ENCODE results near the gene NR3C1. TPM values are rescaled to one million over a fixed set of nuclear protein-coding genes. Genes with fewer than 3 reads are reported as not detected.

NR3C1 gene
- total RNA-seq, 1 donor from 2014 or later: 101 TPM

DNA sequence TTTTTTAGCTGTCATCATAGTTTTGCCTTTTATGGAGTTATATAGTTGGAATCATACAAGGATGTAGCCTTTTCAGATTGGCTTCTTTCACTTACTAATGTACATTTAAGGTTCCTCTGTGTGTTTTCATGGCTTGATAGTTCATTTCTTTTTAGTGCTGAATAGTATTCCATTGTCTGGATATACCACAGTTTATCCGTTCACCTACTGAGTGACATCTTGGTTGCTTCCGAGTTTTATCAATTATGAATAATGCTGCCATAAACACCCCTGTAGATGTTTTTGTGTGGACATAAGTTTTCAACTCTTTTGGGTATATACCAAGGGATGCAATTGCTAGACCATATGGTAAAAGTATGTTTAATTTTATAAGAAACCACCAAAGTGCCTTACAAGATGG lies 136.3 kb downstream of the NR3C1 start:
- H3K27me3 ChIP-seq: no peaks in the 10 kb centered on the region
- DNase-seq: no peak
- no peak overlapping the region for H3K27ac ChIP-seq
- H3K36me3 ChIP-seq: no peaks in the 10 kb centered on the region
- intact Hi-C loops (cut with DNase I): no loop called here
- H3K4me1 ChIP-seq: no peaks in the 10 kb centered on the region
- ATAC-seq: no peak
- TF ChIP-seq, protein P1, sequence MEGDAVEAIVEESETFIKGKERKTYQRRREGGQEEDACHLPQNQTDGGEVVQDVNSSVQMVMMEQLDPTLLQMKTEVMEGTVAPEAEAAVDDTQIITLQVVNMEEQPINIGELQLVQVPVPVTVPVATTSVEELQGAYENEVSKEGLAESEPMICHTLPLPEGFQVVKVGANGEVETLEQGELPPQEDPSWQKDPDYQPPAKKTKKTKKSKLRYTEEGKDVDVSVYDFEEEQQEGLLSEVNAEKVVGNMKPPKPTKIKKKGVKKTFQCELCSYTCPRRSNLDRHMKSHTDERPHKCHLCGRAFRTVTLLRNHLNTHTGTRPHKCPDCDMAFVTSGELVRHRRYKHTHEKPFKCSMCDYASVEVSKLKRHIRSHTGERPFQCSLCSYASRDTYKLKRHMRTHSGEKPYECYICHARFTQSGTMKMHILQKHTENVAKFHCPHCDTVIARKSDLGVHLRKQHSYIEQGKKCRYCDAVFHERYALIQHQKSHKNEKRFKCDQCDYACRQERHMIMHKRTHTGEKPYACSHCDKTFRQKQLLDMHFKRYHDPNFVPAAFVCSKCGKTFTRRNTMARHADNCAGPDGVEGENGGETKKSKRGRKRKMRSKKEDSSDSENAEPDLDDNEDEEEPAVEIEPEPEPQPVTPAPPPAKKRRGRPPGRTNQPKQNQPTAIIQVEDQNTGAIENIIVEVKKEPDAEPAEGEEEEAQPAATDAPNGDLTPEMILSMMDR (IDR thresholded peaks at IDR 0.05): no peak
- no peaks in the 10 kb centered on the region for H3K9me3 ChIP-seq
- no peak overlapping the region for H3K4me3 ChIP-seq

DNA sequence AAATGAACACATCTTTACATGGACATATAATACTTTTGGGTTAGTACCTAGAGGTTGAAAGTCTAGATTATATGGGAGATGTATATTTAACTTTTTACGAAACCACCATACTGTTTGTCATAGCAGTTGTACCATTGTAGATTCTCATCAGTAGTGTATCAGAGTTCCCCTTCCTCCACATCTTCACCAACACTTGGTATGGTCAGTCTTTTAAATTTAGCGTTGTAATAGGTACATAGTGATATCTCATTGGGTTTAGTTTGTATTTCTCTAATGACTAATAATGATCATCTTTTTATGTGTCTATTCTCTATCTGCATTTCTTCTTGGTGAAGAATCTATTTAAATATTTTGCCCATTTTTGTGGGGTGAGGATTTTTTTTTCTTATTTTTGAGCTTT lies 137.5 kb downstream of the NR3C1 start:
- intact Hi-C loops (cut with DNase I): no loop called here
- Histone ChIP-seq H3K4me1 (no peaks in the 10 kb centered on the region), H3K36me3 (no peaks in the 10 kb centered on the region), H3K27ac (no peak overlapping the region), H3K4me3 (no peak overlapping the region), H3K27me3 (no peaks in the 10 kb centered on the region), H3K9me3 (no peaks in the 10 kb centered on the region)
- TF ChIP-seq, protein P1 (IDR thresholded peaks at IDR 0.05): no peak
- ATAC-seq (no peak), DNase-seq (no peak)

DNA sequence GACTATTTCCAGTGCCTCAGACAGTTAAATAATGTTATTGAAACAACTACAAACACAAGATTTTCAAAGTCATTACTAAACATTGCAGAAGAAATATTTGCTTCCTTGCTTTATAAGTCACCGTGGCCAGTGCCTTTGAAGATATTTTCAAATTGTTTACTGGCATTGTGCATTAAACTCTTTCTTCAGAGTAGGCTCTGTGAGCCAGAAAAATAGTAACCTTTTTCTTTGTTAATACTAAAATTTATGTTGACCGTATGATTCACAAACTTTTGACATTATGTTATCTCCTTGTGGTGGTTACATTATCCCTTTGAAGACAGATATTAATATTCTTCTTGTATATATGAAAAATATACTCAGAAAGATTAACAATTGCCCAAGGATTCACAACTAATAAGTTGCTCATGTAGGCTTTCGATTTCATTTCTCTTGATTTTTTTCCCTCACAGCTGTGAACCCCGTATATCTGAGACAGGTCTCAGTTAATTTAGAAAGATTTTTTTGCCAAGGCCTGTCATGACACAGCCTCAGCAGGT lies 140.1 kb downstream of the NR3C1 start:
- DNase-seq: no peak
- Histone ChIP-seq H3K9me3 (no peaks in the 10 kb centered on the region), H3K27me3 (no peaks in the 10 kb centered on the region), H3K4me3 (no peak overlapping the region), H3K36me3 (no peaks in the 10 kb centered on the region), H3K27ac (no peak overlapping the region), H3K4me1 (no peaks in the 10 kb centered on the region)
- TF ChIP-seq, protein P1 (IDR thresholded peaks at IDR 0.05): no peak
- intact Hi-C loops (cut with DNase I): no loop called here
- no peak for ATAC-seq

DNA sequence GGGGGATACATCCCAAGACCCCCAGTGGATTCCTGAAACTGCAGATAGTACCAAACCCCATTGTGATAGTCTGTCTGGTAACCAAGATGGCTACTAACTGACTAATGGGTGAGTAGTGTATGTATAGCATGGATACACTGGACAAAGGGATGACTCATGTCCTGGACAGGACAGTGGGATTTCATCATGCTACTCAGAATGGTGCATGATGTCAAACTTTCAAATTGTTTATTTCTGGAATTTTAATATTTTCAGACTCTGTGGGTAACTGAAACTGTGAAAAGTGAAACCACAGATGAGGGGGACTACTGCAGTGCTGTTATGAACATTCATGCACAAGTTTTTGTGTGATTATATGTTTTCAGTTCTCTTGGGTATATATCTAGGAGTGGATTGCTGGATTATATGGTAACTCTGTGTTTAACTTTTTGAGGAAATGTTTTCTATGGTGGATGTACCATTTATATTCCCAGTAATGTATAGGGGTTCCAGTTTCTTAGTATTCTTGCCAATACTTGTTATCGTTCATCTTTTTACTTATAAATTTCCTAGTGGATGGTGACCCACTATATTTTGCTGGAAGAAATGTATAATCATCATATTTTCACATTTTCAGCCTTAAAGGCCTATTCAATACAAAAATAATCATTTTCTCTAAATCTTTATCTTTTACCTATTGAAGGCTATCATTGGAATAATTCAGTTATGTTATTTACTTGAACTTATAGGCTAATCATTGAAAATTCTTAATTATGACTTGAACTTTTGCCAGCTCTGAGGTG lies 140.9 kb downstream of the NR3C1 start:
- peak; percentile 62 for ATAC-seq
- no peaks in the 10 kb centered on the region for H3K36me3 ChIP-seq
- H3K9me3 ChIP-seq: no peaks in the 10 kb centered on the region
- no peaks in the 10 kb centered on the region for H3K27me3 ChIP-seq
- no peaks in the 10 kb centered on the region for H3K4me1 ChIP-seq
- no peak overlapping the region for H3K27ac ChIP-seq
- TF ChIP-seq, protein P1 (IDR thresholded peaks at IDR 0.05): no peak
- no peak overlapping the region for H3K4me3 ChIP-seq
- no peak for DNase-seq
- intact Hi-C loops (cut with DNase I): no loop called here

DNA sequence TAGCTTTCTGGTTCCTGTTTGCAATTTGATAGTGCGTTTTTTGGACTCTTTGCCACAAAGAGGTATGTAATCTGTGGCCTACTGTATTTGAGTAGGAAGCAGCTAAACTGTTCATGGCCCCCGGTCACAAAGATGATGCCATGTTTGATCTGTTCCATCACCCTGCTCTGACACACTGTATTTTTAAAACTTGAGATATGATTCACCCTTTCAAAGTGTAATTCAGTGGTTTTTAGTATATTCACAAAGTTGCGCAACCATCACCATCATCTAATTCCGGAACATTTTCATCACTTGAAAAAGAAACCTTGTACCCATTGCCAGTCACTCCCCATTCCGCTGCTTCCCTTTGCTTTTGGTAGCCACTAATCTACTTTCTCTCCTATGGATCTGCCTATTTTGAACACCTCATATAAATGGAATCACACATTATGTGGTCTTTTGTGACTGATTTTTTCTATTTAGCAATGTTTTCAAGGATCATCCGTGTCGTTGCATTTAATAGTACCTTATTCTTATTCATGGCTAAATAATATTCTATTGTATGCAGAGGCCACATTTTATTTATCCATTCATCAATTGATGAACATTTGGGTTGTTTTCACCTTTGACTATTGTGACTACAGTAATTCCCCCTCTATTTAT lies 141.6 kb downstream of the NR3C1 start:
- no peaks in the 10 kb centered on the region for H3K9me3 ChIP-seq
- no peaks in the 10 kb centered on the region for H3K36me3 ChIP-seq
- no peak for ATAC-seq
- TF ChIP-seq, protein P1 (IDR thresholded peaks at IDR 0.05): no peak
- no peak overlapping the region for H3K4me3 ChIP-seq
- H3K4me1 ChIP-seq: no peaks in the 10 kb centered on the region
- intact Hi-C loops (cut with DNase I): no loop called here
- no peaks in the 10 kb centered on the region for H3K27me3 ChIP-seq
- no peak for DNase-seq
- H3K27ac ChIP-seq: no peak overlapping the region
